ENCODE results near the gene MAP2K5.

The MAP2K5 gene

DNA sequence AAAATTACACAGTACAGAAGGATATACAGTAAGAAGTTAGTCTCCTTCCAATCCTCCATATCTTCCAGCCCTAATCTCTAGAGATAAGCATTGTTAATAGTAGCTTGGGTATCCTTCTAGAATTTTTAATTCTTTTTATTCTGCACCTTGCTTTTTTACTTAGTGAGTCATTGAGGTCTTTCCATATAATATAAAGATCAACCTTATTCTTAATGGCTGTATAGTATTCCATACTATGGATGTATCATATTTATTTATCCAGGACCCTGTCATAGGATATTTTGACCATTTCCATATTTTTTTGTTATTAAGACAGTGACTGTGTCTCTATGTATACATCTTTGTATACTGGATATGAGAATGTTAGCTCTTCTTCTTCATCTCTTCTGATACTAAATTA lies 246.5 kb downstream of the MAP2K5 start:
- FAIRE-seq = no peak

DNA sequence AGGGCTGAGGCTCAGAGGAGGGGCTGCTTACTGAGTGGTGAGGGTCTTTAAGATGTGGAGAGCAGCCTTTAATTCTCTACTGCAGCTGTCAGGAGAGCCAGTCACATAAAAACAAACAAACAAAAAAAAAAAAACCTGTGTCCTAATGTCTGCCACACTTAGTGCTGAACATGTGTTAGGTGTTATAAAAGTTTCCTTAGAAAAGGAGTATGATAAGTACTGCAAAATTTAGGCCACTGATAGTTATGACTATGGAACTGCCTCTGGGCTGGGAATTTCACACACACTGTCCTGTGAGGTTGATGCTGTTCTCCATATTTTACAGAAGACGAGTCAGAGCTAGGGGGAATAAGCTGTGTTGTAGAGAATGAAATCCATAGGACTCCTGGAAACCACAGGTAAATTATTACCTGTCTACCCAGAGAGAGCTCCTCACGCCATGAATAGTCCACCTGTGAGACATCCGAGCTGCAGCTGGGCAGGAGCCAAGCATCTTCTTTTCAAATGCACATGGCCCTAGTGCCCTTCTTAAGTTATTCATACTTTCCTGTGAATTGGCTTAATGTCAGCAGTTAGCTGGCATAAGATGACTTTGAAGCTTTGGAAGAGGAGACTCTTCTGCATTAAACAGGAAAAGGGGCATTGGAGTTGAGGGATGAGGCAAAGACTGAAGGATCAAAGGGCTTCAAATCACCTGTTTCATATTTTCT lies 248.3 kb downstream of the MAP2K5 start:
- FAIRE-seq = no peak

DNA sequence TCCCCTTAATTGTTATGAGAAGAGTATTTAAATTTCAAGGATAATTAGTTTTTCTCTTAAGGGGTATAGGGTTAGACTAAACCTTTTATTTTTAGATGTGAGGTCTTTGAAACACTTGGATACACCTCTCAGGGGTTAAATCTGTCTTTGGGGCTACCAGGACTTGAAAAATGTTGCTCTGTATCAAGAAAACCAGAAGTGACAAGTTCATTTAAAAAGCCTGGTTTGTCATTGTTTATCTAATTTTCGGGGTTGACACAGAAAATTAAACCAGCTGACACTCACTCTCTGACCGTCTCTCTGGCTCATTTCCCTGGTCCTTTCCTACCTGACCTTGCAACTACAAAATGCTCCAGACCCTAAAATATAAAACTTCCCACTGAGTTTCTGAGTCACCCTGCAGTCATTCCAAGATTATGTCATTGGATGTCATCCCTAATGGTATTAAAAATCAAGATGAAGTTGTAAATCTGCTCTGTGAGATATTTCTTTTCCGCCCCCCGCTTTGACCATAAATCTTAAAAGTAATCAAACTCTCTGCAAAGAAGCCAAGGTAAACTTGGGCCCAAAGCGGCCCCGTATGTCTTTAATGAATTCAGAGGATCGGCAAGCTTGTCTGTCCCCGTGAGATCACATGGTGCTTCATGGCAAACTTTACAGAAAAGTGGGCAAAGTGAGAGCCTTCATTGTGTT lies 249.9 kb downstream of the MAP2K5 start:
- no peak for FAIRE-seq

DNA sequence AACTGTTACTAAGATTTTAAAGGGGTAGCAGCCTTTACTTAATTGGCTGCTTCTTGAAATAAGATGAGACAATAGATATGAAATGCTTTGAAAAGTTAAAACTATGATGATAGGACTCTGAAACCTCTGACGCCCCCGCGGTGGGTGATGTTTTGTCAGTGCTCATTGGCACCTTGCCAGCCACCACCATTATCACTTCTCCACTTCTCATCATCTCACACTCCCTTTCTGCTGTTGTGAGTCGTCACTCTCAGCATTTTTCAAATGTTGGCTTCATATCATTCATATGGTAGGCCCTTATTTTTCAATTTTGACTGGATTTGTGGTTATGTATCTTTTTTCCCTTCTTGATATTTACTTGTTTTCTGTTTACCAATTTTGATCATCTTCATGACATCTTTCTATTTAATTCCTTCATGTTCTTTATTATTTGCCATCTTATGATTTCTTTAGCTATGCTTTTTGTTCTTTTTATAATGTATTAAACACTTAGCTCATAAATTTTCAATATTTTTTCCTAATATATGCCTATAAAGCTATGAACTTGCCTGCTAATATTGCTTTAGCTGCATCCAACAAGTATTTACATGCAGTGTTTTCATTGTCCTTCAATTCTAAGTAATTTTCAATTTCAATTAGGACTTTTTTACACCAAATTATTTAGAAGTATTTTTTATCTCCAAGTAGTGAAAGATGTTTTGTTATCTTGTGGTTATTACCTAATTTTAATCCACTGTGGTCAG lies 252.5 kb downstream of the MAP2K5 start:
- no peak for FAIRE-seq

DNA sequence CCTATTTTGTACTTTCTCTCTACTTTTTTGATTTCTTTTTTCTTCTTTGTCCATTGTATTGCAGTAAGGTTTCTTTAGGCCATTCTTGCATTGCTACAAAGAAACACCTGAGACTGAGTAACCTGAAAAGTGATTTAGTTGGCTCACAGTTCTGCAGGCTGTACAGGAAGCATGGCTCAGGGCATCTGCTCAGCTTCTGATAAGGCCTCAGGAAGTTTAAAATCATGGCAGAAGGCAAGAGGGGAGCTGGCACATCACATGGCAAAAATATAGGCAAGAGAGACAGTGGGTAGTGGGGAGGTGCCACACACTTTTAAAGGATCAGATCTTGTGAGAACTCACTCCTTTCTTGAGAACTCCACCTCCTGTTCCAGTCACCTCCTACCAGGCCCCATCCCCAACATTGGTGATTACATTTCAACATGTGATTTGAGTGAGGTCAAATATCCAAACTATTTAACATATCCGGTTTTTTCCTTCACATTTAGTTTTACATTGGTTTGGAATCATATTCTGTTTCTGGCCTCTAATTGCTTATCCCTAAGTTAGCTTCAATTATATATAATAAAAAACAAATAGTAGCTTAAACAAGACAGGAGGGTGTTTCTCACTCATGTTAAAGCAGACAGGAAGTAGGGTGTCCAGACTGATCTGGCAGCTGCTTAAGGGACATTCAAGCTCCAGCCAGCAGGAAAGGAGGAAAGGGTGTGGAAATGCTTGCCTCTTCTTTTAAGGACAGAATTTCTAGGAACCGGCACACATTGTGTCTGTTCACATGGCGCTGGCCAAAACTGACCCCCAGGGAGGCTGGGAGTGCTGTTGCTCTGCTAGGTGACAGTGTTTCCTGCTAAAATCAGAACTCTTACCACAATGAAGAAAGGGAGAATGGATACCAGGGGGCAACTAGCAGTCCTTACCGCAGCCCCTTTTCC lies 254.0 kb downstream of the MAP2K5 start:
- FAIRE-seq = no peak

DNA sequence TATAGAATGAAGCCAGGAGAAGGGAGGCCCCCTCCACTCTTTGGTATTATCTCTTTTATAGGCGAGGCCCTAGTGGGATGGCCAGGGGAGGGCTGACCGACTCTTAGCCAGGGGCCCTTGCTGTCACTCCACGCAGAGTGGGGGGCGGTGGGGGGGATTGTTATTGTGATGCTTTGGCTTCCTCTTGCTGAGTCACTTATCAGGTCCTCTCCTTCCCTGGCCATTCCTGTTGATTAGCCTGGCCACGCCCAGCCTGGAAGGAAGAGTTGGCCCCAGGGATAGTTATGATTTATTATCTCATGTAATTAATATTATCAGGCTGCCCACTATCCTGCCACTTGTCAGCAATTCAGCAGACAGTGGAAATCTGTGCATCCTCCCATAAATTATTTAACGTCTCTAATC lies 257.3 kb downstream of the MAP2K5 start:
- no peak for FAIRE-seq

DNA sequence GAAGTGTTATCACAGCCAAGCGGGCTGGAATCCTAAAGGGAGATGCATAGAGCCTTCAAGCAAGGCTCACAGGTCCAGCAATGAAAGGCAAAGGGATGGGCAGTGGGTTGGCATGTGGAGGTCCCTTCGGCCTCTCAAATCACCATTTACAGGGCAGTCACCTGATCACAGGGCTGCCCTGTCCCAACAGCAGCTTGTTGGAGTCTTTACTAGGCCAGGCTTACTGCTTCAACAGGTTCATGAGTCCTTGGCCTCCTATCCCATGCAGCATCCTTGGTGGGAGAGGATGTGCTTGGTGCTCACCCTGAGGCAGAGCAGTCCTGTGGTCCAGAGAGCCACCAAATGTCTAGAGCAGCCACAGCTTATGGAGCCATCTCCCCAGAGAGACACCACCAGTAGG lies 258.6 kb downstream of the MAP2K5 start:
- no peak for FAIRE-seq

DNA sequence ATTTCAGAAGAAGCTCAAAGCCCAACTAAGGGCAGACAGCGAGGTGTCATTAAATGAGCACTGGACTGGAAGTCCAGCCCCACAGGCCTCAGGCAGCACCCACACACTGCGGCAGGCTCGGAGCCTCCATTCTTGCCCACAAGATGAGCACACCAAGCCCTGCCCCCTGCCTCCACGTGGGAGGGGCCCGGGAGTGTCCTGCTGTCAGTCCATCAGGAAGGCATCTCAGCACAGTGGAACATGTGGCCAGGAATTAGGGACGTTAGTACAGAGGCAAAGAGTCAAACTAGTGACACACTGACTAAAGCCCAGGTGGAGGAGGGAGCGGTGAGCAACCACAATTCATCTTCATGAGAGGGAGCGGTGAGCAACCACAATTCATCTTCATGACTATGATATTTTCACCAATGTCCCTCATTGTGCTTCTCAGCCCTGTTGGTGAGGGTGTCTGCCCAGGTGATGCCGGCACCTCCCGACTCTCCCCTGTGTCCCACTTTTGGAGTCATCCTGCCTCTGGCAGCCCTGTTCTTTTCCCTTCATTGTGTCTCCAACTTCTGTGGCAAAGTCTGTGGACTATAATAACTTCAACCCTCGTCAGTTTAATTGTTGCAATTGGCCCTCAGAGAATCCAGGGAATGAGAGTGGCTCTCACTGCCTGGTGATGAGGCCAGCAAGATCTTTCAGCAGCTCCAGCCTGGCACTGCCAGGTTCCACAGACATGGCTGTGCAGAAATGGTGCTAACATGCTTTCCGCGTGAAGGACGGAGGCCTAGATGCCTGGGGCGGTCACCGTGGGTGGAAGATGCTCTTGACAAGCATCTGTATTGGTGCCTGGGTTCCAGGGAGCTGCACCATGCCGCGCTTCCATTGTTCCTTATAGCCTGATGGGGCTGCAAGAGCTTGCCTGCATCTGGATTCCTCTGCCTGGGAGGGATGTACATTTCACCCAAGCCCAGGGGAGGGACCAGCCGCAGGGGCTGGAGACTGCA lies 259.7 kb downstream of the MAP2K5 start:
- no peak for FAIRE-seq

DNA sequence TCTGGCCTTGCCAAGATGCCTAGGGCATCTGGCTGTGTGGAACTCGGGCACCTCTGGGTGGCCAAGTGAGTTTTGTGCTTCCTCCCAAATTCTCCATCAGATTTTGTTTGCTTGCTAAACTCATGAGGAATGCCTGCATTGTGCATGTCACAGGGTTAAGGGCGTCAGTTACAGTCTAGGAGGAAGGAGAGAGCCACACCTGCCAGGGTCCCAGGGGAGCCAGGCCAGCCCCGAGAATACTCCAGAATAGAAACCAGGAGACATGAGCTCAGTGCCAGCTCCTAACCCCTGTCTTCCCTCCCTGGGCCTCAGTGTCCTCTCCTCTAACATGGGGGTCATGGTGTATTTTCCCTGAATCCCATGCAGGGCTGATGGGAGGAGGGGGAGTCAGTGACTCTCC lies 260.8 kb downstream of the MAP2K5 start:
- FAIRE-seq = no peak

DNA sequence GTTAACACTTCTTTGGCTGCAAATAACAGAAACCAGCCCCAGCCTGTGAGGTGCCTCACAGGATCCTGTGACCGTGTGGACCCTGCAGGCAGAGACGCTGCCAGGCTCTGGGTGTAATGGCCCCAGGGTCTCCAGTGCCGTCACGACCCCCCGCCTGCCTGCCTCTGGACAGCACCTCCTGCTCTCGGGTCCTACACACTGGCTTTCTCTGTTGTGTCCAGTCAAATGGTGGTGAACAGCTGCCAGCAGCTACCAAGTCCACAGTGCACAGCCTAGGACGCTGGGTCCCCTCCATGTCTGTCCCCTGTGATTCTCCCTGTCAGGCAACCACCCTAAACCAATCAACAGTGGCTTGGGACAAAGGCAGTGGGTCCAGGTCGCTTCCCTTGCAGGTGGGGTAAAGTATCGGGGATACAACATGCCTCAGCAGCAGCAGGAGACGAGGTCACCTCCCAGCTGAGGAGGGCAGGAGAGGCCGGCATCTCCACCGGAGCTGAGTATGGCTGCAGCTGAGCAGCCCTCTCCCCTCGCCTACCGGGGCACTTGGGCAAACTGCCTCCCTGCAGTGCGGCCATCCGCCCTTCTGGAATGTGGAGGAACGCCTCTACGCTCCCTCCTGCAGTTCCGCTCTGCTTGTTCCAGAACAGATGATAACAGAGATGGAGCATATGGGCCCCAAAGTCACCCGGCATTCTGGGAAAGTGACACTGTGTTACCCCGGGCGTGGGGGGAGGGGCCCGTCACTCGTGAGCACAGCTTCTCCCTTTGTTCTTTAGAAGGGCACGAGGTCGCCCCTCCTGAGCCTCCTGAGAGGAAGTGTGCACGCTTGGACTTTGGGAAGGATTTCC lies 261.7 kb downstream of the MAP2K5 start:
- no peak for FAIRE-seq

DNA sequence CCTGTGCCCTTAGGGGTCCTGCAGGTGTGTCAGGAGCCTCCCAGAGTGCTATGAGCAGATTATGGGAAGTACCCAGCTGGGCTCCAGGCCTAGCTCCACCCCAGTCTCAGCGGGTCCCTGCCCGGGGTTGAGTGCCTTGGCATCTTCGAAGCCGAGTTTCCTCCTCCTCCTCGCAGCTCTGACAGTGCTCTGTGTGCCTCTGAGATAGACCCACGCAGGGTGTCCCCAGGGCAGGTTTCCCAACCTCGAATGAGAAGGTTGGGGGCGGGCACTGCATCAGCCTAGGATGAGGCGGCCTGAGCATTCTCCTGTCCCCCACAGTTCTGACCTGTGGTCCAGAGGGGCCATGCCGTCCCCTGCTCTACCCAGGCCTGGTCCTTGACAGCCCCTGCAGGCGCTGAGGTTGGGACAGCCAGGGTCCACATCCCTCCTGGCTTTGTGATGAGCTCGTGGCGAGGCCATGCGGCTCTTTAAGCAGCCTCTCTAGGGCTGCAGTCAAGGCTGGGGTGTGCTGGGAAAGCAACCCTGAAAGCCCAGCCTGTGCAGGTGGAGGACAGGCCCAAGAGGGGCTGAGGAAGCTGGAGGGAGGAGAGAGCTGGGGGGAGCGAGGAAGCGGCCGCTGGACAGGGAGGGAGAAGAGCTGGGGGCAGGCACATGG lies 262.6 kb downstream of the MAP2K5 start:
- FAIRE-seq = no peak

DNA sequence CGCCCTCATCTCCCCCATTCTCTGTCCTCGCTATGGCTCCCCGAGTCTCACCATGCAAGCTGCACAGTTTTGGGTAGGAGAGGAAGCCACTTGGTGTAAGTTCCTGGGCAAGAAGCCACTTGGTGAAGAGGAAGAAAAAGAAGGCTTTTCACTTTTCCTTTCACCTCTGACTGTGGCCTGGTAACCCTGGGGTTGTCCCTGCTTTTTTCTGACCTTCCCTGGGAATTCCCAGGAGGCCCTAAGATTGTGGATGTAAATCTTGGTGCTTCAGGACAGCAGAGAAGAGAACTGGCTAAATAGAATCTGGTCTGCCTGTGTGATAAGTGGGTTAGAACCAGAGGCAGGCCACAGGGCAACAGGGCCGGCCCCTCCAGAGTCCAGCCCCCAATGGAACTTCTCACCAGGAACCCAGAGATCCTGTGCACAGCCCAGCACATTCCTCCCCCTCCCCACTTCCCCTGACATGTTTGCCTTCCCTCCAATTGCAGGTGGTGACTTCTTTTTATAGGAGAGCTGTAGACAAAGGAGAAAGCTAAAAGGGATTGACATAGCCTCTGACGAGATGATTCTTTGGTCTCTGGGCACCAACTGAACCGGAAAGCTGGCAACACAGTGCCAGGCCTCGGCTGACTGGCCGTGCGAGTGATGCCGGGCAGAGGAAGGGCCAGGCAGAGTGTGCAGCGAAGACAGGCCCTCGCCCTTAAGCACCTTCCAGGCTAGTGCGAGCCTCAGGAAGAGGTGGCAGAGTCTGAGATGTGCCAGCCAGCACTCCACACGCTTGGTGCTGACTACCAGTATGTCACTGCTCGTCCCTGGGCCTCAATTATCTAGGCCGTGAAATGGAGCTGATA lies 263.4 kb downstream of the MAP2K5 start:
- no peak for FAIRE-seq

DNA sequence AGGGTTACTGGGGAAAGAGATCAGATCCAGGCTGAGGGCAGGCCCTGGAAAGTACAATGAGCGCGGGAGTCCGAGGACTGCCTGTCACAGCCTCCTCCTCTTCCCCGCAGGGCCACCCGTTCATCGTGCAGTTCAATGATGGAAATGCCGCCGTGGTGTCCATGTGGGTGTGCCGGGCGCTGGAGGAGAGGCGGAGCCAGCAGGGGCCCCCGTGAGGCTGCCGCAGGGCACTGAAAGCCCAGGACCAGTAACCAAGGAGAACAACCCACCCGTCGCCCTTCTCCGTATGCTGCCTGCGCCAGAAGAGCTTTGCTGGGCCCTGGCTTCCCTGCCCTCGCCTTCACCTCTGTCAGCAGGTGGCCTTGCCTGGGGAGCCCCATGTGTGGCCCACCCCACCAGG lies 264.0 kb downstream of the MAP2K5 start:
- no peak for FAIRE-seq

DNA sequence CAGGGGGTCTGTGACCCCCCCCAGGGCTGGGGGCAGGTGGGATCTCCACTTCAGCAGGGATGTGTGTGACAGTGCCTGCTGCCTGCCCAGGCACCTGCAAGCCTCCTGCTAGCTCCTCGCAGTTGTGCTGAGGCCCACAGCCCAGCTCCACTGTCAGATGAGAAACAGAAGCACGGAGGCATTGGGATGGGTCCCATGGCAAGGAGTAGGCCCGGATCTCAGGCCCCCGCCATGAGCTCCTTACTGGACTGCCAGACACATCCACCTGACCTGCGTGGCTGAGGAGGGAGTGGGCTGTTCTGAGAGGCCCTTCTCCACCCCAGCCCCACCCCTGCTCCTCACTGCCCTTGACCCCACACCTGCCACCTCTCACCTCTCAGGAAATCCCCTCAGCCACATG lies 264.6 kb downstream of the MAP2K5 start:
- no peak for FAIRE-seq

DNA sequence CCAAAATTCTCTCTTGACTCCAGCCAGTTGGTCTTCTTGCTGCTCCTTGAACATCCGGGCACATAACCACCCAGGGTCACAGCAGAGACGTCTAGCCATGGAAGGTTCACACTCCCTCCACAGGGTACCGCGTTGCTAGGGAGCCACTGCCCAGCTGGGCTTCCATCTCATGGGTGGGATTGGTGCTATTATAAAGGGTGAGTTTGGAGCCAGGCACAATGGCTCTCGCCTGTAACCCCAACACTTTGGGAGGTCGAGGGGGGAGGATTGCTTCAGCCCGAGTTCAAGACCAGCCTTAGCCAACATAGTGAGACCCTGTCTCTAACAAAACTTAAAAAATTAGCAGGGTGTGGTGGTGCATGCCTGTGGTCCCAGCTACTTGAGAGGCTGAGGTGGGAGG lies 265.3 kb downstream of the MAP2K5 start:
- FAIRE-seq = no peak

DNA sequence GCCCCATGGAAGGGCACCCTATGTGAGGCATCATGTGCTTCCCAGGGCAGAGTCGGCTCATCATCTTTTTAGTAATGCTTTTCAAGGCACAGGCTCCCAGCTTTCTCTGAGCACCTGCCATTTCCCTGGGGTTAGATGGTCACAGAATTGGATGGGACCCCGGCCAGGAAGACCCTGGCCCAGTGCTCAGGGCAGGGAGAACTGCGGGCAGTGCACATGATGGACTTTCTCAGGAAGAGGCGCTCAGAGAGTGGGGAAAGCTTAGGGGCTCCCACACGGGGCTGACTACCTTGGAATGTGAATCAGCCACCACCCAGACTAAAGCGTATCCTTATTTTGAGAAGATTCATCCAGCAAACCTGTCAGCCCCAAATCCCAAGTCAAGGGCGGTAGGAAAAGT lies 266.3 kb downstream of the MAP2K5 start:
- FAIRE-seq = no peak

DNA sequence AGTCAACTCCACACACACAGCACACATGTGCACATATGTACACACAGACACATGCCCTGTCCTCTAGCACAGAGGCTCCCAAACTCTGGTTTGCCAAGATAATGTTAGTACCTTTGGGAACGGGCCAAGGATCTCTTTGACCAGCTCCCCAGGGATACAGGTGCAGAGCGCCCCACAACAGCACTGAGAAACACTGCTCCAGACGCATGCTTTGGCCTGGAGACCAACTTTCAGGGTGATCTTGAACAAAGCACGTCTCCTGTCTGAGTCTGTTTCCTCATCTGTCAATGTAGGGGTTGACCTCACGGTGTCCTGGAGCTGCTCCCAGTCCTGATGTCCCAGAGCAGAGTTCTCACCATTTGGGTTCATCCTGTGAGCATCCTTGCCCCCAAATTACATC lies 266.9 kb downstream of the MAP2K5 start:
- FAIRE-seq = no peak

DNA sequence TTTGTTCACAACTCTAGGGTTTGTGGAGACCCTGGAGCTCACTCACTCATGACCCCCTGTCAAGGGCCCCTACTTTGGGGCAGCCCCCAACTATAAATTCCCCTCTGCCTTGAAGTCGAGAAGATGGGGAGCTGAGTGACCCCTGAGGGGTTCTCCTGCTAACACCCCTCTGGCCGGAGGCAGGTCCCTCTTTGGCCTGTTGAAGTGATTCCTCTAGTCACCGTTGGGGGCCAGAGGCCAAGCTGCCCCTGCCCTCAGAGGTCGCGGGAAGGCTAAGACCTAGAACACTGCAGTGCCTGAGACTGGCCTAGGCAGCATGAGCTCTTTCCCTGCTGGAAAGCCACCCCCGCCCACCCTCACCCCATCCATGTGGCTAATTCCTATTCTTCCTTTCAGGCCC lies 267.4 kb downstream of the MAP2K5 start:
- FAIRE-seq = no peak

DNA sequence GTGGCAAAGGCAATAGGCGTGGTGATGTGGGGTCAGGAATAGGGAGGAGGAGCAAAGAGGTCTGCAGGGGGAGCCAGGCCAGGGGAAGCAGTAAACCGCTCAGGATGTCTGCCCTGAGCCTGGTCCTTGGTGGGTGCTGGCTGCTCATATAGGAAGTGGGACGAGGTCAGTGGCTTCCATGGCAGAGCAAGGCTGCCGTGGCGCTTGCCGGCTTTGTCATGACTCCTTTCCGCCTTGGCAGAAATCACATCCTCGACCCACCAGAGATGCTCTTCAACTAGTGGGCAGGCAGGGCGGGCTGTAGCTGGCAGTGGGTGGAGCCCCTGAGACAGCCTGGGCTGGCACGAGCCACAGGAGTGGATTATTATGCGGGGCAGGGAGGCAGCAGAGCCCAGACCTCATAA lies 269.7 kb downstream of the MAP2K5 start:
- no peak for FAIRE-seq
